ENCODE results near the gene VIL1.

VIL1 gene

DNA sequence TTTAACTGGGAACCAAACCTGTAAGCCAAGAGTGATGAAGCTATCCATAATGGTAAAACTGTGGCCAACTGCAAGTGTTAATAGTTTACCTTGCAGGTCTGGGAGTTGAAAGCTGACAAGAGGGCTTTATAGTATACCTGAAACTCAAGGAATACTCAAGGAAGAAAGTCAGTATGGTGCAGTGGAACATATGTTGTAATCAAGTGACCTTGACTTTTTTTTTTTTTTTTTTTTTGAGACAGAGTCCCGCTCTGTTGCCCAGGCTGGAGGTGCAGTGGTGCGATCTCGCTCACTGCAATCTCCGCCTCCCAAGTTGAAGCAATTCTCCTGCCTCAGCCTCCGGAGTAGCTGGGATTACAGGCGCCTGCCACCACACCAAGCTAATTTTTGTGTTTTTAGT is 27.6 kb downstream of the VIL1 start:
- DNase-seq: no peak

GRCh38 chr2:218447072-218447471 is 28.1 kb downstream of the VIL1 start:
- DNase-seq: no peak

- DNase-seq: no peak
Observed at GRCh38 chr2:218448934-218449333, 30.0 kb downstream of the VIL1 start.

GRCh38 chr2:218452079-218452478 is 33.2 kb downstream of the VIL1 start:
- DNase-seq: no peak

DNA sequence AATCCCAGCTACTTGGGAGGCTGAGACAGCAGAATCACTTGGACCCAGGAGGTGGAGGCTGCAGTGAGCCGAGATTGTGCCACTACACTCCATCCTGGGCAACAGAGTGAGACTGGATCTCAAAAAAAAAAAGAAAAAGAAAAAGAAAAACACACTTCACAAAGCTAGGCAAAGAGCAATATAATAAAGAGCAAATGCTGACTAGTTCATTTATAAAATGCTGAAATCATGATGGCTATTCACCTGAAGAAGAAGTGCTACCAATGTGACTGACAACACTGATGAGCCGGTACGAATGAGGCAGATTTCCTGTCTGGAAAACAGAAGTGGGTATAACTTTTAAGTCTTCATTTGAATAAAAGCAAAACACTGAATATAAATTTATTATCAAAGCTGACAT is 37.9 kb downstream of the VIL1 start:
- no peak for DNase-seq

- no peak for DNase-seq
Observed at GRCh38 chr2:218458598-218458997, 39.7 kb downstream of the VIL1 start.

GRCh38 chr2:218465987-218466633 is 47.2 kb downstream of the VIL1 start:
- DNase-seq: no peak

DNA sequence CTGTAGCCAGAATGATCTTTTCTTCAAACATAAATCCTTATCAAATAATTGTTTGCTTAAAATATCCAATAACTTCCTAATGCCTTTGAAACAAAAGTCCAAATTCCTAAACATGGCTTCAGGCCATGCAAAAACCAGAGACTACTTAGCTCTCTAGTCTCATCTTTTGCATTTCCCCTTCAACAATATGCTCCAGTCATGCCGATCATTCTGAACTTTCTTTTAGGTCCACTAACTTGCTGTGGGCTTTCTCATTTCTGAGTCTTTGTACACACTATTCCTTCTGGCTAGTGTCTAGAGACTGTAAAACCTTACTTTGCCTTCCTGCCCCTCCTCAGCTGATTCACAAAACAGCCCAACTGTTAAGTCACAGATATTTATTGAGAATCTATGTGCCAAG is 51.5 kb downstream of the VIL1 start:
- no peak for DNase-seq

- DNase-seq: no peak
Observed at GRCh38 chr2:218471036-218471435, 52.1 kb downstream of the VIL1 start.

DNA sequence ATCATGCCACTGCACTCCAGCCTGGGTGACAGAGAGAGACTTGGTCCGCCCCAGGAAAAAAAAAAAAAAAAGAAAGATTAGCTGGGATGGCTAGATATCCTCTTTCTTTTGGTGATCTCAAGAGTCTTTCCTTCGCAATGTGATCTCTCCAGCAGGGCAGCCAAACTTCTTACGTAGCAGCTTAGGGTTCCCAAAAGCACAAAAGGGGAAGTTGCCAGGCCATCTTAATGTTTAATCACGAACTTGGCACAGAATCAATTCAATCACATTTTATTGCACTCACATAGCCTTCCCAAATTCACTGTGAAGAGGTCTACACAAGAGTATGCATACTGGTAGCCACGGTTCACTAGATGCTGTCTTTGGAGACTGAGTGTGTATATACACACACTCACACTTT is 53.1 kb downstream of the VIL1 start:
- DNase-seq: no peak

DNA sequence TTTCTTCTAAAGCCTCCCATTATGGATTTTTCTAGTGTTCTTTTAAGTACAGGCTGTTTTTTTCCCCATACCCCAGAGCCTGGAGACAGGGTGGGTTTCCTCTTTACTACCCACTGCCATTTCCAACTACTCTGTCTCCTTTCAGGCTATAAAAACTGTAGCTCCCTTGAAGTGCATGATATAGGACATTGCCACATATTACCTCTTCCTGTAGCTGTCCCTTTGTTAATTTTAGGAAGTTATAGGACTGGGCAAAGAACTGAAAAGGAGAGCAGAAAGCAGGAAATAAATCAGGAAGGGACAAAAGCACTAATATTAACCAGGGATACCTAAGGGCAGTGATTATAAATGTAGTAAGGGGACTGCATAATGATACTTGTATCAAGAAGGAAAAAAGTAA is 54.1 kb downstream of the VIL1 start:
- no peak for DNase-seq

DNA sequence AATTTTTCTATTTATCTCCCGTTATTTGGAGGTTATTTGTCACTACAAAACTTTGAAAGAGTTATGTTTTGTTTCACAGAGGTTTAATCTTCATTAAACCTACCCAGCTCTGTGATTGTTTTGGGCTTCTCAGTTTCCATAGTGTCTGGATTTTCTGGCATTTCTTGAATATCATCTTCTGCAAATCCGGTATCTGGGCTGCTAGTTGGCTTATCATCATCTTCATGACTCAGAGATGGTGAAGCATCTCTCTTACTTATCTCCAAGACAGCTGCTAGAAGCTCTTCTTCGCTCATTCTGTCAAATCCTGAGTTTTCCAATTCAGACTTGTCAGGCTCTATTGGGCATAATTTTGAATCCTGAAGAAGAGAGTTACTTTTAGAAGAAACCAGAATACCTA is 55.6 kb downstream of the VIL1 start:
- no peak for DNase-seq

- no peak for DNase-seq
Observed at GRCh38 chr2:218476676-218477075, 57.8 kb downstream of the VIL1 start.

DNA sequence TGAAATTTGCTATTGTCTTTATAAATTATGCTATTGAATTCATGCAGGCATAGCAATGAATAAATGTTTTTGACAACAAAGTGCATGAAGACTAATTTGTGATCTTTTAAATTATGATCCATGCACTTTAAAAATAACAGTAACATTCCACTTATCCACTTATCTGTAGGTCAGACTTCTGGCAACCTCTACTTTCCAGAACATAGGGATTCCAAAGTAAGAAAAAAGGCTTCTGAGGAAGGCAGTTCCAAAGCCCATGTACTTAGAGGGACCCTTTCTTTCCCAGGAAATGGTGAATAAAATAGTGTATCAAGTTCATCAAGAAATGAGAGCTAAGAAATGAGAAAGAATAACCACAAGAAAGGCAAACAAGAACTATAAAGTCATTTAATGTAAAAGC is 58.3 kb downstream of the VIL1 start:
- no peak for DNase-seq

DNA sequence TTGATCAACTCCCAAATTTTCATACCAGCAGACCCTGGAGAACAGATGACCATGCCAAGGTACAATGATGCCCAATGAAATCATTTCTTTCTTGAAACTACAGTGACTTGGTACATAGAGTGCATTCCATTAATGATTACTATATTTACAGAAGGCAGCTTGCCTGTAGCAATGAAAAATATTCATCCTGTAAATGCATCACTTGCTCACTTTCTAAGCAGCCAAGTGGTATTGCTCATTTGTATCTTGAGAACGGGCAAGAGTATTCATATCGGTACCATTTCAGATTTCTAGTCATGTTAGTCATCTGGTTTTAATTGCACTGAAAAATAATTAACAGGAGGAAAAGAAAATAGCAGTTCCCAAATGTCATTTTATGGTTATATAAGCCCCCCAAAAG is 59.6 kb downstream of the VIL1 start:
- DNase-seq: no peak

GRCh38 chr2:218479595-218479994 is 60.7 kb downstream of the VIL1 start:
- no peak for DNase-seq

GRCh38 chr2:218482651-218483050 is 63.7 kb downstream of the VIL1 start:
- no peak for DNase-seq

DNA sequence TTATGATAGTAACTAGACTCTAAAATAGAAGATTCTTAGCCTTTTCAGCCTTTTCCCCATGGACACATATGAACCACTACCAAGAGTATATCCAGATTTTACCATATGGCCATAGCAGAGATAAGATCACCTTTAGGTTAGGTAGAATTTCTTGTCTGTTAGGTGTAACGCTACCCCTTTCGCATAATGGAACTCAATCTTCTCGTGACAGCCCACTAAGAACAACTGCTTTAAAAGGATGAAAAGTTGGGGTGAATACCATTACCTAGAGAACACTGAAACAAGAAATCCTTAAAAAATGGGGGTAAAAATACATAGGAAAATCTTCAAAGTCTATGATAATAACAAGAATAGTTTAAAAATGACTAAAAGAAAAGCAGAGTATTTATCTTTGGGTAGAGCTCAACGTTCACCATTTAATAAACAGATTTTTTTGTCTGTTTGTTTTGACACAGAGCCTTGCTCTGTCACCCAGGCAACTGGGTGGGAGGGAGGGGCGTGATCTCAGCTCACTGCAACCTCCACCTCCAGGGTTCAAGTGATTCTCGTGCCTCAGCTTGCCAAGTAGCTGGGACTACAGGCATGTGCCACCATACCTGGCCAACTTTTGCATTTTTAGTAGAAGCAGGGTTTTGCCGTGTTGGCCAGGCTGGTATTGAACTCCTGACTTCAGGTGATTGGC is 67.2 kb downstream of the VIL1 start:
- no peak for DNase-seq

DNA sequence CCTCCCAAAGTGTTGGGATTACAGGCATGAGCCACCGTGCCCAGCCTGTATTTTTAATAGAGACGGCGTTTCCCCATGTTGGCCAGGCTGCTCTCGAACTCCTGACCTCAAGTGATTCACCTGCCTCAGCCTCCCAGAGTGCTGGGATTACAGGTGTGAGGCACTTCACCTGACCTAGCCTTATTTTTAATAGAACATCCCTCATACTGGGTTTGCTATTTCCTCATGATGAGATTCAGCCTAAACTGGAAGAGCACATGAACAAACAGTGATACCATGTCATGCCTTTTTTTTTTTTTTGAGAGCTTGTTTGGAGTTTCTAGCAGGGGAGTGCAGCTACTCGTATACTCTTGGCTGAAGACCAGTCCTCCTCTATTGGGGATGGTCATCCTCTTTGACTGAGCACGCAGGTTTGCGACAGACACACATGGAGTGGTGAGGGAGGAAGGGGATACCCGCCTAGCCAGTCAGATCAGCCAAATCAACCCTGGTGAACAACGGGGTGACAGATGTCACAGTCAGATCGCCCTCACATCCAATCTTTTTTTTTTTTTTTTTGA is 81.7 kb downstream of the VIL1 start:
- DNase-seq: no peak

GRCh38 chr2:218501665-218502064 is 82.7 kb downstream of the VIL1 start:
- DNase-seq: no peak

Measured in NCI-H1436 treated with DMSO at 0.1 percent for 48 hours (cell line).